Measurements from ENCODE around the gene EFL1.

Gene EFL1

GRCh38 chr15:82134461-82134860 is 128.1 kb downstream of the EFL1 start:
- no peak overlapping the region for H3K27ac ChIP-seq
- H3K4me3 ChIP-seq: no peak overlapping the region
- no peak for DNase-seq (ENCODE audit: low spot score)
- TF ChIP-seq, protein P1, sequence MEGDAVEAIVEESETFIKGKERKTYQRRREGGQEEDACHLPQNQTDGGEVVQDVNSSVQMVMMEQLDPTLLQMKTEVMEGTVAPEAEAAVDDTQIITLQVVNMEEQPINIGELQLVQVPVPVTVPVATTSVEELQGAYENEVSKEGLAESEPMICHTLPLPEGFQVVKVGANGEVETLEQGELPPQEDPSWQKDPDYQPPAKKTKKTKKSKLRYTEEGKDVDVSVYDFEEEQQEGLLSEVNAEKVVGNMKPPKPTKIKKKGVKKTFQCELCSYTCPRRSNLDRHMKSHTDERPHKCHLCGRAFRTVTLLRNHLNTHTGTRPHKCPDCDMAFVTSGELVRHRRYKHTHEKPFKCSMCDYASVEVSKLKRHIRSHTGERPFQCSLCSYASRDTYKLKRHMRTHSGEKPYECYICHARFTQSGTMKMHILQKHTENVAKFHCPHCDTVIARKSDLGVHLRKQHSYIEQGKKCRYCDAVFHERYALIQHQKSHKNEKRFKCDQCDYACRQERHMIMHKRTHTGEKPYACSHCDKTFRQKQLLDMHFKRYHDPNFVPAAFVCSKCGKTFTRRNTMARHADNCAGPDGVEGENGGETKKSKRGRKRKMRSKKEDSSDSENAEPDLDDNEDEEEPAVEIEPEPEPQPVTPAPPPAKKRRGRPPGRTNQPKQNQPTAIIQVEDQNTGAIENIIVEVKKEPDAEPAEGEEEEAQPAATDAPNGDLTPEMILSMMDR (IDR thresholded peaks at IDR 0.05): no peak

DNA sequence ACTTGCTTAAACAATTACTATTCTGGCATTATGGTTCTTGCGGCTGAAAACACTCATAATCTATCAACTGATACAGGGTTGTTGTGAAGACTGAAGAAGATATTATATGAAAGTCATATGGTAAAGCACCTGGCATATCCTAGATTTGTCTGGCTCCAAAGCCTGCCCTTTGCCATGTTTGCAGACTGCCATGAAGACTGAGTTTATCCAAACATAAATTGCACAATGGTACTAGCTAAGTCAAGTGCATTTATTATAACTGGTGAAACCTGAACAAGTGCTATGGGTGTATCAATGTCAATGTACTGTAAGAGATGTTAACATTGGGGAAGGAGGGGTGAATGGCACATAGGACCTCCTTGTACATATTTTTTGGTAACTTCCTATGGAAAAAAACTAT is 129.3 kb downstream of the EFL1 start:
- Histone ChIP-seq H3K27ac (no peak overlapping the region), H3K4me3 (no peak overlapping the region)
- no peak for DNase-seq (ENCODE audit: low spot score)
- TF ChIP-seq, protein P1 (IDR thresholded peaks at IDR 0.05): no peak

- Histone ChIP-seq H3K4me3 (no peak overlapping the region), H3K27ac (no peak overlapping the region)
- TF ChIP-seq, protein P1 (IDR thresholded peaks at IDR 0.05): no peak
- no peak for DNase-seq (ENCODE audit: low spot score)
These were observed 129.8 kb downstream of the EFL1 start for GRCh38 chr15:82132742-82133141.

GRCh38 chr15:82132096-82132495 is 130.4 kb downstream of the EFL1 start:
- DNase-seq (ENCODE audit: low spot score): no peak
- TF ChIP-seq, protein P1 (IDR thresholded peaks at IDR 0.05): no peak
- no peak overlapping the region for H3K4me3 ChIP-seq
- H3K27ac ChIP-seq: no peak overlapping the region

GRCh38 chr15:82130248-82130647 is 132.3 kb downstream of the EFL1 start:
- Histone ChIP-seq H3K4me3 (no peak overlapping the region), H3K27ac (no peak overlapping the region)
- TF ChIP-seq, protein P1 (IDR thresholded peaks at IDR 0.05): no peak
- no peak for DNase-seq (ENCODE audit: low spot score)

GRCh38 chr15:82129761-82130160 is 132.8 kb downstream of the EFL1 start:
- DNase-seq (ENCODE audit: low spot score): no peak
- TF ChIP-seq, protein P1 (IDR thresholded peaks at IDR 0.05): no peak
- no peak overlapping the region for H3K4me3 ChIP-seq
- H3K27ac ChIP-seq: no peak overlapping the region

GRCh38 chr15:82129149-82129692 is 133.3 kb downstream of the EFL1 start:
- H3K4me3 ChIP-seq: no peak overlapping the region
- DNase-seq (ENCODE audit: low spot score): no peak
- TF ChIP-seq, protein P1 (IDR thresholded peaks at IDR 0.05): no peak

More at GRCh38 chr15:82129149-82129692, 133.3 kb downstream of the EFL1 start:
- H3K27ac ChIP-seq: no peak overlapping the region
